H1 (cell line): ENCODE data around the gene UNC79. TPM values are rescaled to one million over a fixed set of nuclear protein-coding genes. Genes with fewer than 3 reads are reported as not detected.

Source experiments
- CTCF ChIA-PET: fragments of 300-600 bp; sonication (Branson Sonifier 250); formaldehyde crosslinking; loops from one replicate; lab custom pipeline; 2021; ENCODE audit not compliant: partially characterized antibody; lab: Charles Lee
- POLR2A ChIA-PET: fragments of 300-600 bp; sonication (Branson Sonifier 250); formaldehyde crosslinking; loops from one replicate; lab custom pipeline; 2021; ENCODE audit warnings: inconsistent platforms; ENCODE audit not compliant: partially characterized antibody; lab: Charles Lee
- DNase-seq, 2 experiments: peaks; one replicate each; pipeline versions ENCODE4 v3.0.0 to v3.0.0-alpha.2; 2010 to 2022; ENCODE audit warnings: low spot score in 2 of 2, low read depth in 1 of 2, mixed read lengths in 1 of 2
- FAIRE-seq: peaks from 2 replicates; lab custom pipeline; 2011; peaks lifted over from hg19 to GRCh38; lab: Jason Lieb, UNC
- H2AFZ ChIP-seq: 2 replicates; pipeline ENCODE4 v1.8.1; 2012; ENCODE audit warnings: low read length, inconsistent platforms
- H2AK5ac ChIP-seq: 2 replicates; pipeline ENCODE4 v1.6.1; 2013; ENCODE audit warnings: low read depth, low read length
- H2BK120ac ChIP-seq: replicated peaks from 2 replicates; pipeline ENCODE3; 2013; ENCODE audit warnings: low read depth, low read length, inconsistent platforms
- H2BK12ac ChIP-seq: 2 replicates; pipeline ENCODE4 v1.6.1; 2013; ENCODE audit warnings: low read depth, low read length
- H2BK15ac ChIP-seq: 2 replicates; pipeline ENCODE4 v1.6.1; 2013; ENCODE audit warnings: low read length
- H2BK20ac ChIP-seq: 2 replicates; pipeline ENCODE4 v1.6.1; 2013; ENCODE audit warnings: low read length
- H2BK5ac ChIP-seq: 2 replicates; pipeline ENCODE4 v1.6.1; 2013; ENCODE audit warnings: low read depth, low read length
- H3K14ac ChIP-seq: 2 replicates; pipeline ENCODE4 v1.6.1; 2013; ENCODE audit warnings: inconsistent platforms; ENCODE audit not compliant: insufficient read length
- H3K18ac ChIP-seq: 2 replicates; pipeline ENCODE4 v1.6.1; 2013; ENCODE audit warnings: low read length; ENCODE audit errors: extremely low read depth
- H3K23ac ChIP-seq: 2 replicates; pipeline ENCODE4 v1.6.1; 2013; ENCODE audit warnings: inconsistent platforms; ENCODE audit not compliant: insufficient read length
- H3K23me2 ChIP-seq: 2 replicates; pipeline ENCODE4 v1.6.1; 2013; ENCODE audit warnings: low read depth, low read length
- H3K27ac ChIP-seq: 2 replicates; pipeline ENCODE4 v1.6.1; 2011; ENCODE audit warnings: low read depth, low read length, inconsistent platforms
- H3K27me3 ChIP-seq, 4 experiments: replicated peaks in 1 of 4; 1 replicate in 1 of 4; 2 replicates in 3 of 4; pipeline versions ENCODE4 v1.6.1 to v1.8.1; 2011 to 2013; ENCODE audit warnings: low read length in 3 of 4, mild to moderate bottlenecking in 3 of 4, inconsistent platforms in 2 of 4, mixed read lengths in 2 of 4, moderate library complexity in 1 of 4; ENCODE audit not compliant: control insufficient read depth in 3 of 4, insufficient read depth in 3 of 4; ENCODE audit errors: extremely low read depth in 1 of 4
- H3K36me3 ChIP-seq, 4 experiments: 2 replicates each; pipeline versions ENCODE4 v1.6.1 to v1.8.1; 2011 to 2013; ENCODE audit warnings: mild to moderate bottlenecking in 4 of 4, low read length in 3 of 4, moderate library complexity in 2 of 4, control low read depth in 1 of 4, inconsistent platforms in 1 of 4; ENCODE audit not compliant: insufficient read depth in 4 of 4, control insufficient read depth in 2 of 4
- H3K4ac ChIP-seq: replicated peaks from 2 replicates; pipeline ENCODE3; 2013; ENCODE audit warnings: low read length, low read depth, mixed read lengths, inconsistent platforms; ENCODE audit not compliant: insufficient read length
- H3K4me1 ChIP-seq, 4 experiments: replicated peaks in 1 of 4; 1 replicate in 1 of 4; 2 replicates in 3 of 4; pipeline versions ENCODE4 v1.6.1 to v1.8.1; 2011 to 2013; ENCODE audit warnings: low read length in 3 of 4, inconsistent platforms in 2 of 4, mixed read lengths in 1 of 4; ENCODE audit not compliant: insufficient read depth in 4 of 4, control insufficient read depth in 3 of 4
- H3K4me2 ChIP-seq, 2 experiments: 2 replicates each; pipeline versions ENCODE4 v1.6.1 to v1.8.1; 2011 to 2013; ENCODE audit warnings: low read depth in 2 of 2, low read length in 2 of 2, control low read depth in 1 of 2, inconsistent platforms in 1 of 2, mild to moderate bottlenecking in 1 of 2; ENCODE audit not compliant: insufficient read depth in 1 of 2
- H3K4me3 ChIP-seq, 4 experiments: fragments of 200-600, 300-600 bp in 1 of 4; sonication (generic), shearing (Covaris generic), sonication (Bioruptor Twin) in 1 of 4; 2 replicates each; pipeline versions ENCODE4 v1.5.1 to v1.8.1; 2011 to 2016; ENCODE audit warnings: low read length in 4 of 4, low read depth in 3 of 4, control low read depth in 2 of 4, inconsistent platforms in 2 of 4, mild to moderate bottlenecking in 2 of 4, mixed read lengths in 1 of 4, moderate library complexity in 1 of 4; ENCODE audit not compliant: insufficient read depth in 2 of 4; ENCODE audit errors: extremely low read depth in 1 of 4
- H3K56ac ChIP-seq: replicated peaks from 2 replicates; pipeline ENCODE3; 2013; ENCODE audit warnings: low read depth, mild to moderate bottlenecking, mixed read lengths, low read length, inconsistent platforms; ENCODE audit not compliant: insufficient read length
- H3K79me1 ChIP-seq: 2 replicates; pipeline ENCODE4 v1.6.1; 2013; ENCODE audit warnings: low read depth, low read length, control low read depth
- H3K79me2 ChIP-seq, 2 experiments: 2 replicates each; pipeline versions ENCODE4 v1.6.1 to v1.8.1; 2012 to 2013; ENCODE audit warnings: low read length in 2 of 2, mild to moderate bottlenecking in 2 of 2, inconsistent platforms in 1 of 2; ENCODE audit not compliant: insufficient read depth in 2 of 2, control insufficient read depth in 1 of 2
- H3K9ac ChIP-seq, 4 experiments: replicated peaks in 1 of 4; 1 replicate in 1 of 4; 2 replicates in 3 of 4; pipeline versions ENCODE4 v1.6.1 to v1.8.1; 2011 to 2013; ENCODE audit warnings: low read depth in 3 of 4, low read length in 3 of 4, control low read depth in 2 of 4, mild to moderate bottlenecking in 2 of 4, moderate library complexity in 2 of 4, inconsistent platforms in 1 of 4; ENCODE audit errors: extremely low read depth in 1 of 4
- H3K9me3 ChIP-seq, 2 experiments: 2 replicates each; pipeline versions ENCODE4 v1.6.1 to v1.8.1; 2012 to 2013; ENCODE audit warnings: mild to moderate bottlenecking in 2 of 2, moderate library complexity in 2 of 2, control low read depth in 1 of 2, inconsistent platforms in 1 of 2, low read depth in 1 of 2, low read length in 1 of 2, mixed read lengths in 1 of 2; ENCODE audit not compliant: insufficient read depth in 2 of 2
- H4K20me1 ChIP-seq, 2 experiments: replicated peaks in 1 of 2; 2 replicates each; pipeline versions ENCODE3 to v1.8.1; 2011 to 2013; ENCODE audit warnings: inconsistent platforms in 2 of 2, low read length in 2 of 2, mild to moderate bottlenecking in 1 of 2; ENCODE audit not compliant: insufficient read depth in 2 of 2, control insufficient read depth in 1 of 2
- H4K5ac ChIP-seq: 2 replicates; pipeline ENCODE4 v1.6.1; 2013; ENCODE audit warnings: low read length, low read depth, mixed read lengths, inconsistent platforms; ENCODE audit not compliant: insufficient read length
- H4K8ac ChIP-seq: 2 replicates; pipeline ENCODE4 v1.8.0; 2013; ENCODE audit warnings: mild to moderate bottlenecking, moderate library complexity, low read length, inconsistent platforms; ENCODE audit not compliant: insufficient read depth; ENCODE audit errors: extremely low read depth
- H4K91ac ChIP-seq: replicated peaks from 2 replicates; pipeline ENCODE3; 2013; ENCODE audit warnings: low read length, mixed read lengths, inconsistent platforms; ENCODE audit not compliant: insufficient read length
- E2F6 ChIP-seq: IDR thresholded peaks from 2 replicates; pipeline ENCODE4 v1.6.1; 2012; ENCODE audit warnings: inconsistent platforms
- EP300 ChIP-seq, 2 experiments: IDR thresholded peaks; 1 replicate in 1 of 2; 2 replicates in 1 of 2; pipeline ENCODE4 v1.6.1; 2011 to 2012; ENCODE audit warnings: low read depth in 2 of 2, low read length in 2 of 2, mild to moderate bottlenecking in 2 of 2, borderline replicate concordance in 1 of 2, inconsistent platforms in 1 of 2, moderate library complexity in 1 of 2
- KDM4A ChIP-seq: IDR thresholded peaks from one replicate; pipeline ENCODE4 v1.7.1; 2012; ENCODE audit warnings: low read depth, mild to moderate bottlenecking, moderate library complexity, low read length, inconsistent platforms; ENCODE audit not compliant: severe bottlenecking
- MAX ChIP-seq: IDR thresholded peaks from 2 replicates; pipeline ENCODE4 v1.6.1; 2012; ENCODE audit warnings: inconsistent platforms
- POLR2A ChIP-seq, 2 experiments: IDR thresholded peaks; 1 replicate in 1 of 2; 2 replicates in 1 of 2; pipeline ENCODE4 v1.6.1; 2011; ENCODE audit warnings: low read depth in 2 of 2, low read length in 2 of 2, mild to moderate bottlenecking in 2 of 2; ENCODE audit errors: control extremely low read depth in 1 of 2
- POLR2AphosphoS5 ChIP-seq: IDR thresholded peaks from 2 replicates; pipeline ENCODE4 v1.6.1; 2011; ENCODE audit warnings: low read depth, low read length
- SP4 ChIP-seq: IDR thresholded peaks from 2 replicates; pipeline ENCODE4 v1.6.1; 2012; ENCODE audit warnings: low read length, inconsistent platforms
- WGBS, 2 experiments: shearing (Covaris generic) in 1 of 2; methylation state at CpG; one replicate each; pipeline versions ENCODE4 v1.1.6 to v1.1.7; 2013 to 2015; ENCODE audit warnings: low lambda C conversion rate in 2 of 2, mixed read lengths in 2 of 2, inconsistent platforms in 1 of 2, low coverage in 1 of 2, missing lambda C conversion rate in 1 of 2; ENCODE audit not compliant: insufficient replicate concordance in 2 of 2, insufficient coverage in 1 of 2, insufficient read length in 1 of 2; ENCODE audit errors: extremely low coverage in 1 of 2, missing lambda C conversion rate in 1 of 2; 5-methylcytosine and 5-hydroxymethylcytosine counted together
- long read RNA-seq, 2 experiments: library from RNA in 1 of 2; library from capped mRNA in 1 of 2; stranded (forward); transcript quantifications; one replicate each; pipeline ENCODE4 v2.0.0, GENCODE V29; 2021; ENCODE audit warnings: inconsistent platforms in 1 of 2
- polyA minus RNA-seq, 3 experiments: library from RNA; depleted of rRNA, polyadenylated mRNA; stranded (reverse); fragments of >200 nt; gene quantifications; 1 replicate in 2 of 3; 2 replicates in 1 of 3; pipeline ENCODE4 v1.2.3, GENCODE V29; 2011
- polyA plus RNA-seq, 7 experiments: library from polyadenylated mRNA; depleted of rRNA in 3 of 7; stranded (reverse) in 5 of 7; unstranded in 2 of 7; fragments of >200 nt in 5 of 7; fragments of 200-250 nt in 2 of 7; gene quantifications; 1 replicate in 5 of 7; 2 replicates in 1 of 7; 4 replicates in 1 of 7; pipeline versions ENCODE4 v1.2.1 to v1.2.3, GENCODE V29; 2011 to 2013; ENCODE audit warnings: missing spikeins in 2 of 7, mixed read lengths in 2 of 7
- total RNA-seq: library from RNA; stranded (reverse); fragmentation: NEBNext Ultra II Directional; extraction: Animal tissue kit (Norgen Biotek cat#: 25700); gene quantifications from 2 replicates; pipeline ENCODE4 v1.2.1, GENCODE V29; 2021

UNC79 gene
- total RNA-seq (2.3 and 2.5 TPM in 2 replicates), polyA plus RNA-seq (2011; rRNA removed) (1.5 and 1.8 TPM in 2 replicates), polyA minus RNA-seq (2011; rRNA and poly(A)+ RNA removed) (4.8 and 6.3 TPM in 2 replicates)
- 1.6 TPM for polyA plus RNA-seq (2011; cell fraction: cytosol; rRNA removed)
- polyA plus RNA-seq (2011; cell fraction: nucleus; rRNA removed): 4.9 TPM
- polyA plus RNA-seq (2012, experiment 1 of 2): 1.5 to 1.9 TPM (median 1.8 TPM) in 4 replicates
- polyA plus RNA-seq (2012, experiment 2 of 2): 0.20 TPM
- 1.3 TPM for polyA plus RNA-seq (2013, experiment 1 of 2)
- 1.1 TPM for polyA plus RNA-seq (2013, experiment 2 of 2)
- polyA minus RNA-seq (2011; cell fraction: cytosol; rRNA and poly(A)+ RNA removed): 1.8 TPM
- polyA minus RNA-seq (2011; cell fraction: nucleus; rRNA and poly(A)+ RNA removed): 7.3 TPM
- long read RNA-seq, experiment 1, partial matches to known transcripts: 2 of 6 reads
- long read RNA-seq, experiment 1, other reads (novel, unspliced or antisense): 4 of 6 reads
- long read RNA-seq, experiment 2, partial matches to known transcripts: 3 of 4 reads
- long read RNA-seq, experiment 2, other reads (novel, unspliced or antisense): 1 of 4 reads

- Histone ChIP-seq H3K4ac (no peak within 1 kb of the TSS), H3K18ac (peak within 1 kb of the TSS; percentile 88), H3K56ac (no peak within 1 kb of the TSS), H4K8ac (peak within 1 kb of the TSS; percentile 88), H3K9me3 (0 out of 4 replicates have a peak, but pooled peaks cover 0 to under 1% of the 10 kb centered on the region in 2 experiments), H2BK12ac (peak within 1 kb of the TSS; percentile 31; the same call in 1 of the 2 replicates), H4K91ac (peak within 1 kb of the TSS; percentile 39), H3K9ac (peak within 1 kb of the TSS in 3 of 4 experiments; percentile 5 to 67 (median 9); a peak in 6 of 7 replicates), H3K4me1 (peaks cover 0 to 5% (median 4%) of the 10 kb centered on the region in 4 experiments; a peak in 4 of 7 replicates), H2AFZ (peak within 1 kb of the TSS; percentile 92), H4K20me1 (no peaks in the 10 kb centered on the region), H3K23ac (no peak within 1 kb of the TSS), H3K36me3 (no peaks in the 10 kb centered on the region), H3K4me3 (peak within 1 kb of the TSS; percentile 64 to 89 (median 76)), H3K23me2 (peaks cover 12% of the 10 kb centered on the region), H3K79me2 (no peaks in the 10 kb centered on the region), H2BK20ac (no peak within 1 kb of the TSS), H3K14ac (no peak within 1 kb of the TSS), H2AK5ac (no peak within 1 kb of the TSS), H2BK15ac (0 out of 2 replicates have a peak within 1 kb of the TSS, but pooled peaks have one; percentile 14), H2BK5ac (peak within 1 kb of the TSS; percentile 10; the same call in 1 of the 2 replicates), H3K27ac (peak within 1 kb of the TSS; percentile 30), H4K5ac (peak within 1 kb of the TSS; percentile 51), H2BK120ac (no peak within 1 kb of the TSS), H3K79me1 (no peaks in the 10 kb centered on the region), H3K27me3 (peaks cover 0 to 3% (median 1%) of the 10 kb centered on the region in 4 experiments; a peak in 3 of 7 replicates), H3K4me2 (peak within 1 kb of the TSS; percentile 93 to 96)
- WGBS, 2 experiments: 3% methylated on average over 28 of the region's 51 CpGs; no CpG with 5 or more reads in 1 of the 2 experiments
- no peak for FAIRE-seq
- POLR2A ChIA-PET: interaction anchor here (0.7 to 1.3 kb wide), 3 partner anchors 12 to 918 kb away, joined by 3 to 5 read pairs (median 3); no protein-coding TSS in a partner anchor
- peak; percentile 54 to 80 for DNase-seq
- CTCF ChIA-PET: interaction anchor here (0.6 kb wide), 1 partner anchor 20 kb away, joined by 3 read pairs; no protein-coding TSS in a partner anchor
- no peak for TF ChIP-seq SP4
- peak; percentile 60 for TF ChIP-seq MAX
- TF ChIP-seq KDM4A: peak; percentile 83
- peak in 1 of 2 experiments; percentile 57; a peak in 2 of 3 replicates for TF ChIP-seq POLR2A (IDR thresholded peaks at IDR 0.05; ENCODE audit: control extremely low read depth in 1 of 2, low read depth in 2 of 2, low read length in 2 of 2)
- 0 out of 3 replicates have a peak, but pooled peaks of 1 of the 2 experiments have one; percentile 12 for TF ChIP-seq EP300 (IDR thresholded peaks at IDR 0.05; ENCODE audit: borderline replicate concordance in 1 of 2, low read depth in 2 of 2, low read length in 2 of 2)
- TF ChIP-seq E2F6: no peak; the same call in 1 of the 2 replicates
- peak; percentile 17; the same call in 1 of the 2 replicates for TF ChIP-seq POLR2AphosphoS5
These were observed at the start of gene UNC79 for GRCh38 chr14:93430315-93431035. UNC79 (plus strand) TSS chr14:93430939; CDS start chr14:93431030, 91 bp downstream.
